GM10266 (cell line): ENCODE data around the gene SLC1A7.

Experiments used
- DNase-seq: peaks from one replicate; pipeline ENCODE4 v3.0.0; 2012; ENCODE audit errors: extremely low spot score
- CTCF ChIP-seq: IDR thresholded peaks from 2 replicates; pipeline ENCODE4 v1.5.1; 2012; ENCODE audit warnings: mild to moderate bottlenecking, low read depth; ENCODE audit not compliant: control insufficient read depth, insufficient read depth; ENCODE audit errors: missing control alignments

SLC1A7 gene

GRCh38 chr1:53123453-53124140, 18.8 kb downstream of the SLC1A7 start:
- TF ChIP-seq CTCF = no peak
- no peak for DNase-seq

- no peak for TF ChIP-seq CTCF
Measured at GRCh38 chr1:53122961-53123413, 19.5 kb downstream of the SLC1A7 start.

GRCh38 chr1:53122201-53122885, 20.1 kb downstream of the SLC1A7 start:
- no peak for TF ChIP-seq CTCF
- DNase-seq = no peak

More at GRCh38 chr1:53122961-53123413, 19.5 kb downstream of the SLC1A7 start:
- DNase-seq = no peak

GRCh38 chr1:53121319-53122172, 20.9 kb downstream of the SLC1A7 start:
- no peak for DNase-seq
- no peak for TF ChIP-seq CTCF

GRCh38 chr1:53120659-53121058, 21.8 kb downstream of the SLC1A7 start:
- no peak for DNase-seq

GRCh38 chr1:53117836-53118235, 24.6 kb downstream of the SLC1A7 start:
- no peak for DNase-seq
- no peak for TF ChIP-seq CTCF

More at GRCh38 chr1:53120659-53121058, 21.8 kb downstream of the SLC1A7 start:
- TF ChIP-seq CTCF = no peak
